Kidney epithelial cell (primary cell): ENCODE data around the gene GAMT. TPM values are rescaled to one million over a fixed set of nuclear protein-coding genes. Genes with fewer than 3 reads are reported as not detected.

Experiments used
- DNase-seq: peaks from one replicate; pipeline ENCODE4 v3.0.0-alpha.2; 2010; ENCODE audit warnings: low read depth
- H3K27me3 ChIP-seq: 2 replicates; pipeline ENCODE4 v1.6.0; 2011; ENCODE audit warnings: low read length; ENCODE audit not compliant: control insufficient read depth, insufficient read depth
- H3K36me3 ChIP-seq: 2 replicates; pipeline ENCODE4 v1.5.1; 2011; ENCODE audit warnings: low read length; ENCODE audit not compliant: control insufficient read depth, insufficient read depth
- H3K4me3 ChIP-seq: 2 replicates; pipeline ENCODE4 v1.5.1; 2011; ENCODE audit warnings: low read depth, mild to moderate bottlenecking, control low read depth, low read length
- total RNA-seq: library from RNA; depleted of rRNA; stranded (reverse); fragments of >200 nt; gene quantifications from 2 replicates; pipeline ENCODE4 v1.2.3, GENCODE V29; 2015
- TF ChIP-seq, protein P1 (sequence below): IDR thresholded peaks from 2 replicates; pipeline ENCODE4 v1.5.1; 2011; ENCODE audit warnings: mild to moderate bottlenecking, moderate library complexity, low read length, control low read depth, inconsistent platforms; ENCODE audit not compliant: insufficient read depth, poor library complexity, severe bottlenecking

Gene GAMT
- total RNA-seq, 1 donor from 2014 or later = 20.3 TPM

DNA sequence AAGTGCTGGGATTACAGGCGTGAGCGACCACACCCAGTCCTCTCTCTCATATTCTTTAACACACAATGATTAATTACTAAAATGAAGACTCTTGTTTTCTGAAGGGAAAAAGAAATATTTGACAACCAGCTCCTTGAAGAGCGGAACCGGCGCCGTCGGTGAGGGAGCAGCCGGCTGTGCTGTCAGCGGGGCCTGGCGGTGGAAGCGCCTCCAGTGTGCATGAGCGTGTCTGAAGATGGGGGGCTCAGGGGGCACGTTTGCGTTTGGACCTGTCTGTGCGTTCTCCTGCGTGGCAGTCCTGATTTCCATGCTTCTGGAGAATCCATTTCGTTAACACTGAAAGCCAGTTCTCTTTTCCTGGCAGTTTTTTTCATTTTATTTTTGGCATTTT, 24.9 kb downstream of the GAMT start:
- Histone ChIP-seq H3K4me3 (no peak overlapping the region), H3K36me3 (no peaks in the 10 kb centered on the region), H3K27me3 (no peaks in the 10 kb centered on the region)
- DNase-seq = no peak
- TF ChIP-seq, protein P1, sequence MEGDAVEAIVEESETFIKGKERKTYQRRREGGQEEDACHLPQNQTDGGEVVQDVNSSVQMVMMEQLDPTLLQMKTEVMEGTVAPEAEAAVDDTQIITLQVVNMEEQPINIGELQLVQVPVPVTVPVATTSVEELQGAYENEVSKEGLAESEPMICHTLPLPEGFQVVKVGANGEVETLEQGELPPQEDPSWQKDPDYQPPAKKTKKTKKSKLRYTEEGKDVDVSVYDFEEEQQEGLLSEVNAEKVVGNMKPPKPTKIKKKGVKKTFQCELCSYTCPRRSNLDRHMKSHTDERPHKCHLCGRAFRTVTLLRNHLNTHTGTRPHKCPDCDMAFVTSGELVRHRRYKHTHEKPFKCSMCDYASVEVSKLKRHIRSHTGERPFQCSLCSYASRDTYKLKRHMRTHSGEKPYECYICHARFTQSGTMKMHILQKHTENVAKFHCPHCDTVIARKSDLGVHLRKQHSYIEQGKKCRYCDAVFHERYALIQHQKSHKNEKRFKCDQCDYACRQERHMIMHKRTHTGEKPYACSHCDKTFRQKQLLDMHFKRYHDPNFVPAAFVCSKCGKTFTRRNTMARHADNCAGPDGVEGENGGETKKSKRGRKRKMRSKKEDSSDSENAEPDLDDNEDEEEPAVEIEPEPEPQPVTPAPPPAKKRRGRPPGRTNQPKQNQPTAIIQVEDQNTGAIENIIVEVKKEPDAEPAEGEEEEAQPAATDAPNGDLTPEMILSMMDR = no peak

GRCh38 chr19:1374250-1374577, 27.1 kb downstream of the GAMT start:
- no peak for DNase-seq
- H3K4me3 ChIP-seq = no peak overlapping the region
- no peaks in the 10 kb centered on the region for H3K36me3 ChIP-seq
- no peaks in the 10 kb centered on the region for H3K27me3 ChIP-seq
- TF ChIP-seq, protein P1 = no peak

GRCh38 chr19:1373534-1374249, 27.6 kb downstream of the GAMT start:
- H3K4me3 ChIP-seq = no peak overlapping the region
- H3K27me3 ChIP-seq = no peaks in the 10 kb centered on the region
- TF ChIP-seq, protein P1 = no peak
- no peaks in the 10 kb centered on the region for H3K36me3 ChIP-seq
- DNase-seq = no peak

DNA sequence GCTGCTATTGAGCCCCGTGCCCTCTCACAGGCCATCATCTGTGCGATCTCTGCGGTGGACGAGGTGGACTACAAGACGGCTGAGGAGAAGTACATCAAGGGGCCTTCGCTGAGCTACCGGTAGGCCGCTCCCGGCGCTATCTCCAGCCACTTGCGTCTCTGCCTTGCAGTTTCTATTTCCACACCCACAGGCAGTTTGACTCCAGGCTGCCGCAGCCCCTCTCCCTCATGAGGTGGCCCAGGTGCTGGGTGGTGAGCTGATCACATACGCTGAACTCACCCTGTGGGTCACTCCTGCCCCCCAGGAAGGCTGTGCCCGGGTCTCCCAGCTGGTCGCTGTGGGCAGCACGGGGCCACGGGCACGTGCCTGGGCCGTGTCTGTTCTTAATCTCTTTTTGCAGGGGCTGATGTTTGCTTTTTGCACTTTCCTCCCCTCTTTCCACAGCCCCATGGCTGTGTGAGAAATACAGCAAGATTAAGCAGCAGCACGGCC, 28.3 kb downstream of the GAMT start:
- Histone ChIP-seq H3K36me3 (no peaks in the 10 kb centered on the region), H3K27me3 (no peaks in the 10 kb centered on the region), H3K4me3 (no peak overlapping the region)
- TF ChIP-seq, protein P1 = no peak
- DNase-seq = no peak

- Histone ChIP-seq H3K36me3 (peaks cover 1% of the 10 kb centered on the region), H3K4me3 (no peak overlapping the region), H3K27me3 (no peaks in the 10 kb centered on the region)
- TF ChIP-seq, protein P1 = no peak
- DNase-seq = no peak
These were observed 30.6 kb downstream of the GAMT start for GRCh38 chr19:1370579-1371361.
